ENCODE measurements around the gene IFRD1. TPM values are rescaled to one million over a fixed set of nuclear protein-coding genes. Genes with fewer than 3 reads are reported as not detected.
"Not testable (repeated sequence)": the region's sequence is repeated elsewhere in the genome, so short reads cannot be mapped to it uniquely, and the experiment has no call there.

IFRD1 gene
- total and polyA plus RNA-seq, 5 donors: 24.1 to 51.7 (median 27.9) TPM

DNA sequence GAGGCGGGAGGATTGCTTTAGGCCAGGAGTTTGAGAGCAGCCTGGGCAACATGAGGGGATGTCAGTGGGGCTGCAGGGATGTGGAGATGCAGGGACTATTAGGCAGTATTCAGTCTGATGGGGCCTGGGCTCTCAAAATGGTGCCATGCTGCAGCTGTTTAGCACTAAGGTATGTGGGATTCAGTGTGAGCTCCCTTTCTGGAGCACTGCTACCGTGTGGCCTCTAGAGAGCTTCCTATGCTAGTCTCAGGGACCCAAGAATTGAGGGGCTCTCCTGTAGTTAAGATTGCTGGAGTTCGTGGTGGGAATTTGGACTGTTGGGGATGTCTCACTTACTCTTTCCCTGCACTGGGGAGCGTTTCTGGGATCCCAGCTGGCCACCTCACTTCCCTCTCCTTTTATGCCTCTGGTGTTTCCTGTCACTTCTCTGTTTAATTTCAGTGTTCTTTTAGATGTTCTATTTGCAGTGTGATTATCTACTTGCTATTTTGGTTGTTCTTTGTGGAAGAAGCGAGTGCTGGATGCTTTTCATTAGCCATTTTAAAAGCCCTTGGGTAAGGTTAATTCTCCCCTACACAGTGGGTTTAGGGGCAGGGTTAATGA, 53.9 kb downstream of the IFRD1 start:
- DNase-seq (no peak), ATAC-seq (peak in 1 of 2 donors; percentile 51)
- H3K9me3 ChIP-seq (ENCODE audit: control insufficient read depth, low read length): no peaks in the 10 kb centered on the region
- intact Hi-C loops (cut with DNase I): no loop called here
- peak overlapping the region; percentile 15 for H3K27ac ChIP-seq (ENCODE audit: low read length)
- H3K27me3 ChIP-seq (ENCODE audit: control insufficient read depth, insufficient read depth): no peaks in the 10 kb centered on the region
- no peak overlapping the region for H3K4me3 ChIP-seq (ENCODE audit: low read length)
- H3K4me1 ChIP-seq (ENCODE audit: control insufficient read depth, insufficient read depth, low read length): no peaks in the 10 kb centered on the region
- WGBS: 72% methylated on average over 5 of the region's 5 CpGs

DNA sequence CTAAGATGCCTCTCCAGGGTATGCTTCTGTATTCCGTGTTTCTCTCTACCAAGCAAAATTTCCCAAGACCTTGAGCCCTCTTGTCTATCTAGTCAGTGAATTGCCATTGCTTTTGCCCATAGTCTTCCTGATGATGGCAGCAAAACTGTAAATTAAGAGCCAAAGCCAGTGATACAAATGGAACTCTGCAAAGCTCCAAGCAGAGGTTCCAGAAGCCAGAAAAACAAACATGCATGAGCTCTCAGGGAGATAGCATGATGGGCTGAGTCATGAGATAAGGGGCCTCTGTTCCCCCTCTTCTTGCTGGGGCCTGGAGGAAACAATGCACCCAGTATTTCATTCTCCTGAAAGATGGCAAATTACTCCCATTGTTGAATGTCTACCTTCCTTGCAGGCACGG, 55.2 kb downstream of the IFRD1 start:
- Histone ChIP-seq H3K4me3 (ENCODE audit: low read length) (no peak overlapping the region), H3K9me3 (ENCODE audit: control insufficient read depth, low read length) (no peaks in the 10 kb centered on the region), H3K27ac (ENCODE audit: low read length) (no peak overlapping the region), H3K27me3 (ENCODE audit: control insufficient read depth, insufficient read depth) (no peaks in the 10 kb centered on the region), H3K4me1 (ENCODE audit: control insufficient read depth, insufficient read depth, low read length) (peaks cover 4% of the 10 kb centered on the region)
- WGBS: 71% methylated on average over 2 of the region's 2 CpGs
- intact Hi-C loops (cut with DNase I): no loop called here
- DNase-seq (no peak), ATAC-seq (no peak)

- Histone ChIP-seq H3K9me3 (ENCODE audit: control insufficient read depth, low read length) (no peaks in the 10 kb centered on the region), H3K27me3 (ENCODE audit: control insufficient read depth, insufficient read depth) (no peaks in the 10 kb centered on the region), H3K4me3 (ENCODE audit: low read length) (no peak overlapping the region), H3K27ac (ENCODE audit: low read length) (no peak overlapping the region), H3K4me1 (ENCODE audit: control insufficient read depth, insufficient read depth, low read length) (peaks cover 4% of the 10 kb centered on the region)
- intact Hi-C loops (cut with DNase I): no loop called here
- WGBS: 80% methylated on average over 1 of the region's 1 CpG
- ATAC-seq: no peak
- no peak for DNase-seq
Observed at GRCh38 chr7:112508404-112508803, 58.1 kb downstream of the IFRD1 start.

GRCh38 chr7:112509402-112509801, 59.1 kb downstream of the IFRD1 start:
- peaks cover 4% of the 10 kb centered on the region for H3K4me1 ChIP-seq (ENCODE audit: control insufficient read depth, insufficient read depth, low read length)
- intact Hi-C loops (cut with DNase I): no loop called here
- no peak overlapping the region for H3K4me3 ChIP-seq (ENCODE audit: low read length)
- DNase-seq (no peak), ATAC-seq (no peak)
- H3K9me3 ChIP-seq (ENCODE audit: control insufficient read depth, low read length): no peaks in the 10 kb centered on the region
- H3K27me3 ChIP-seq (ENCODE audit: control insufficient read depth, insufficient read depth): no peaks in the 10 kb centered on the region
- H3K27ac ChIP-seq (ENCODE audit: low read length): no peak overlapping the region
- WGBS: 65% methylated on average over 5 of the region's 5 CpGs

DNA sequence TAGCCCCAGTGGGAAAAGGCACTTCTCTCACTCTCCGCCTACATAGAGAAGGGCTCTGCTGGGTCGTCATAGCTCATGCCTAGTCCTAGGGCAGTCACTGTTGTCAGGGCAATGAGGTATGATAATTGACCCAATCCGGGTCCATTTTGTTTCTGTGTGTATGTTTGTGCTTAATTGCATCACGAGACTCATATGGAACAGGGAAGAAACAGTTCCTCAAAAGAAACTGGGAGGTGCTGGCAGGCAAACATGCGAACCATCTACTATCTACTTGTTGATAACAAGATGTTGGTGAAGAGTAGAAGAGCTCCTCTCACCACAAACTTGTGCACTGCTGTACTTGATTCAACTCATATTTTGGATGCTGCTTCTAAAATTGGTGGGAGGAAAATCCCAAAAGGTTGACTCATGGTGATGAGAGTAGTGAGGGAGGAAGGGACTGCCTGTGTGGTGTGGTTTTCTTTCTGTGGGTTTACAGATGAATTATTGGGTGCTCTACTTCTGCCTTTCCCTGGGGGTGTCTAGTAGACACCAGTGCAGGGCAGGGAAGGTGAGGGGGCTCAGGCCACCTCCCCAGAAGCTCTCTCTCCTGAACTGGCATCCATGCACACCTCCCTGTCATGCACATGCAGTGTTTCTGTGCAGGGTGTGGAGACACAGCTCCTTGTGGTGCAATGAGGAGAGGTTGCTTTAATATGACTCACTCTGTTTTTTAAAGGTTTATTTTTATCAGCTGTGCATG, 59.9 kb downstream of the IFRD1 start:
- H3K27me3 ChIP-seq (ENCODE audit: control insufficient read depth, insufficient read depth): no peaks in the 10 kb centered on the region
- H3K4me1 ChIP-seq (ENCODE audit: control insufficient read depth, insufficient read depth, low read length): peaks cover 4% of the 10 kb centered on the region
- 52% methylated on average over 5 of the region's 5 CpGs for WGBS
- H3K4me3 ChIP-seq (ENCODE audit: low read length): no peak overlapping the region
- DNase-seq (peak in 1 of 3 donors; percentile 28), ATAC-seq (peak; percentile 35 to 40)
- intact Hi-C loops (cut with DNase I): no loop called here
- no peaks in the 10 kb centered on the region for H3K9me3 ChIP-seq (ENCODE audit: control insufficient read depth, low read length)
- no peak overlapping the region for H3K27ac ChIP-seq (ENCODE audit: low read length)

- Histone ChIP-seq H3K27me3 (ENCODE audit: control insufficient read depth, insufficient read depth) (no peaks in the 10 kb centered on the region), H3K27ac (ENCODE audit: low read length) (no peak overlapping the region), H3K9me3 (ENCODE audit: control insufficient read depth, low read length) (no peaks in the 10 kb centered on the region), H3K4me1 (ENCODE audit: control insufficient read depth, insufficient read depth, low read length) (peaks cover 4% of the 10 kb centered on the region), H3K4me3 (ENCODE audit: low read length) (no peak overlapping the region)
- DNase-seq: no peak
- intact Hi-C loops (cut with DNase I): no loop called here
- no peak for ATAC-seq
Observed at GRCh38 chr7:112510743-112511110, 60.5 kb downstream of the IFRD1 start.

DNA sequence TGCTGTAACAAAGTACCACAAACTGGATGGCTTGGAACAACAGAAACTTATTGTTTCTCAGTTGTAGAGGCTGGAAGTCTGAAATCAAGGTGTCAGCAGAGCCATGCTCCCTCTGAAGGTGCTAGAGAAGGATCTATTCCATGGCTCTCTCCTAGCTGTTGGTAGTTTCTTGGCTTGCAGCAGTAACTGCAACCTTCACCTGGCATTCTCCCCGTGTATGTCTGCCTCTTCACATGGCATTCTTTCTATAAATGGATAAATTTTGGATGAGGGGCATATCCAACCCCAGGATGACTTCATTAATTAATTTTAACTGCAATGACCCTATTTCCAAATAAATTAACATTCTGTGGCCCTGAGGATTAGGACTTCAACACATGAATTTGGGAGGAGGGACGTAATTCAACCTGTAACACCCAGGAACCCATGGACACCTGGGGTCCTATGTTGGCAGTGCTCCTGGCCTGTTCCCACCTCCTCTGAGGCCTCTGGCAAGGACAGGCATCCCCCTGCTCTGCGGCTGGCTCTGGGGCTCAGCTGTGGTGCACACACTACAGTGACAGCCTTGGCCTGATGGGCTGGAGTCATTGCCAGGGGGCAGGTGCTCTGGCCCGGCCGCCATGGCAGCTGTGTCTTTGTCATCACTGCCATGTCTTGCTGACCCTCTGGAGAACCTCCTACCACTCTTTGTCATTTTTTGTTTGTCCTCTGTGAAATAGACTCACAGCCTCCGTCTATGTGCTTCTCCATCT, 61.4 kb downstream of the IFRD1 start:
- no peak for ATAC-seq
- intact Hi-C loops (cut with DNase I): no loop called here
- DNase-seq: peak in 1 of 3 donors; percentile 44
- Histone ChIP-seq H3K4me1 (ENCODE audit: control insufficient read depth, insufficient read depth, low read length) (peaks cover 4% of the 10 kb centered on the region), H3K4me3 (ENCODE audit: low read length) (no peak overlapping the region), H3K9me3 (ENCODE audit: control insufficient read depth, low read length) (no peaks in the 10 kb centered on the region), H3K27ac (ENCODE audit: low read length) (no peak overlapping the region), H3K27me3 (ENCODE audit: control insufficient read depth, insufficient read depth) (no peaks in the 10 kb centered on the region)
- WGBS: 89% methylated on average over 6 of the region's 6 CpGs

DNA sequence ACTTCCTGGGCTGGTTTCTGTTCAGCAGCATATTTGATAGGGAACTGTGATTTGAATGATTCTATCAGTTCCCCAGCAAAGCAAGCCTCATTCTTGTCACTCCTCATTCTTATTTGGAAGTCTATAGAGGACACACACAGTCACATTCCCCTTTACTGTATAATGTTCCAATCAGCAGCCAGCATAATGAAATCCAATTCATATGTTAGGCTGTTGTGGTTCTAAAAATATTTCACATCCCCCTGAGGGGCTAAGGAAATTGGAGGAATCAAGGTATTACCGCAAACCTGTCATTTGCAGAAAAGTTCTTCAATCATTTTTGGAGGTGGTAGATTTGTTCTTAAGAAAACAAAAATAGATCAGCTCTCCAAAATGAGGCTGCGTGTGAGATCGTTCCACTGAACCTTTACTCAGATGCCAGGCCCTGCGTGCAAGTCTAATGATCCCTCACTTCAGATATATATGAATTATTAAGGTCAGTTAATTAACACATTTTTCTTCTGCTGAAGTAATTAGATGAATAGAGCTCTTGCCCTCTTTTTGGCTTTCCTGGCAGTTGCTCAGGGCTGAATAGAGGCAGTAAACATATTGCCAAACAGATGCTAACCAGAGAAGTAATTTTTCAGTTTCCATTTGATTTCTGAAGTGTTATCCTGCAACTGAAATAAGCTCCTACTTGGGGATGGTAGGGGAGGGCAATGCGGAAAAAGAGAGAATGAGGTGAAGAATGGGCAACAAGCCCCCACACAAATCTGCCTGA, 62.4 kb downstream of the IFRD1 start:
- DNase-seq (no peak), ATAC-seq (no peak)
- Histone ChIP-seq H3K27me3 (ENCODE audit: control insufficient read depth, insufficient read depth) (no peaks in the 10 kb centered on the region), H3K27ac (ENCODE audit: low read length) (no peak overlapping the region), H3K4me1 (ENCODE audit: control insufficient read depth, insufficient read depth, low read length) (peaks cover 4% of the 10 kb centered on the region), H3K9me3 (ENCODE audit: control insufficient read depth, low read length) (no peaks in the 10 kb centered on the region), H3K4me3 (ENCODE audit: low read length) (no peak overlapping the region)
- intact Hi-C loops (cut with DNase I): no loop called here
- 78% methylated on average over 5 of the region's 5 CpGs for WGBS

GRCh38 chr7:112515989-112516388, 65.7 kb downstream of the IFRD1 start:
- intact Hi-C loops (cut with DNase I): no loop called here
- DNase-seq (no peak), ATAC-seq (no peak)
- Histone ChIP-seq H3K9me3 (ENCODE audit: control insufficient read depth, low read length) (no peaks in the 10 kb centered on the region), H3K27ac (ENCODE audit: low read length) (no peak overlapping the region), H3K4me1 (ENCODE audit: control insufficient read depth, insufficient read depth, low read length) (no peaks in the 10 kb centered on the region), H3K4me3 (ENCODE audit: low read length) (no peak overlapping the region), H3K27me3 (ENCODE audit: control insufficient read depth, insufficient read depth) (no peaks in the 10 kb centered on the region)
- 96% methylated on average over 5 of the region's 5 CpGs for WGBS

GRCh38 chr7:112516418-112516817, 66.2 kb downstream of the IFRD1 start:
- H3K9me3 ChIP-seq (ENCODE audit: control insufficient read depth, low read length); H3K4me1 ChIP-seq (ENCODE audit: control insufficient read depth, insufficient read depth, low read length); DNase-seq; H3K27ac ChIP-seq (ENCODE audit: low read length); H3K4me3 ChIP-seq (ENCODE audit: low read length); intact Hi-C loops (cut with DNase I); H3K27me3 ChIP-seq (ENCODE audit: control insufficient read depth, insufficient read depth); ATAC-seq: not testable (repeated sequence)
- 82% methylated on average over 5 of the region's 5 CpGs for WGBS

GRCh38 chr7:112517487-112517886, 67.2 kb downstream of the IFRD1 start:
- DNase-seq: no peak
- intact Hi-C loops (cut with DNase I): no loop called here

More at GRCh38 chr7:112517487-112517886, 67.2 kb downstream of the IFRD1 start:
- no peaks in the 10 kb centered on the region for H3K9me3 ChIP-seq (ENCODE audit: control insufficient read depth, low read length)
- ATAC-seq: no peak
- H3K27me3 ChIP-seq (ENCODE audit: control insufficient read depth, insufficient read depth): no peaks in the 10 kb centered on the region
- H3K4me1 ChIP-seq (ENCODE audit: control insufficient read depth, insufficient read depth, low read length): no peaks in the 10 kb centered on the region
- no peak overlapping the region for H3K27ac ChIP-seq (ENCODE audit: low read length)
- H3K4me3 ChIP-seq (ENCODE audit: low read length): no peak overlapping the region
- WGBS: 84% methylated on average over 3 of the region's 3 CpGs
